GM12873 (cell line): ENCODE measurements around the gene BCO2.

Experiments used
- CTCF ChIP-seq: IDR thresholded peaks from 2 replicates; pipeline ENCODE4 v1.5.1; 2012; ENCODE audit warnings: low read depth, mild to moderate bottlenecking, moderate library complexity, low read length, control low read depth; ENCODE audit not compliant: insufficient read depth; ENCODE audit errors: missing control alignments

The BCO2 gene

GRCh38 chr11:112211536-112211935, 36.2 kb downstream of the BCO2 start:
- no peak for TF ChIP-seq CTCF

GRCh38 chr11:112212290-112212689, 37.0 kb downstream of the BCO2 start:
- no peak for TF ChIP-seq CTCF

GRCh38 chr11:112212710-112213109, 37.4 kb downstream of the BCO2 start:
- no peak for TF ChIP-seq CTCF

GRCh38 chr11:112213753-112214152, 38.4 kb downstream of the BCO2 start:
- TF ChIP-seq CTCF, result no peak

GRCh38 chr11:112215621-112216020, 40.3 kb downstream of the BCO2 start:
- TF ChIP-seq CTCF, result no peak

- TF ChIP-seq CTCF, result no peak
These were observed 41.3 kb downstream of the BCO2 start for GRCh38 chr11:112216561-112217105.

- TF ChIP-seq CTCF, result peak; percentile 73
These were observed 44.3 kb downstream of the BCO2 start for GRCh38 chr11:112219476-112220232.
